HepG2 (cell line): Measurements from ENCODE around the gene ISOC2. TPM values are rescaled to one million over a fixed set of nuclear protein-coding genes. Genes with fewer than 3 reads are reported as not detected.

Experiments
- ATAC-seq: fragments of 200-7000 bp; cut with Tn5 transposase; 3 replicates; pipeline ENCODE4 v1.9.1; 2020; ENCODE audit warnings: mild to moderate bottlenecking, moderate library complexity
- BruUV-seq: library from RNA; stranded (reverse); fragments of 400-500 nt; replicated peaks from 2 replicates; lab custom pipeline; 2021; lab: Mats Ljungman, UMichigan
- CTCF ChIA-PET: fragments of 300-600 bp; formaldehyde crosslinking; extraction: SDS; loops from one replicate; lab custom pipeline; 2021; ENCODE audit warnings: low total read pairs, inconsistent platforms, low intra/inter-chr PET ratio; lab: Yijun Ruan, JAX
- POLR2A ChIA-PET: fragments of 350-600 bp; sonication (Branson Sonifier 250); formaldehyde crosslinking; loops from one replicate; lab custom pipeline; 2020; ENCODE audit warnings: antibody characterized with exemption, inconsistent platforms; lab: Yijun Ruan, JAX
- DNase-seq: peaks from one replicate; pipeline ENCODE4 v3.0.0-alpha.2; 2015; ENCODE audit warnings: low spot score
- FAIRE-seq: peaks from 3 replicates; lab custom pipeline; 2011; peaks lifted over from hg19 to GRCh38; lab: Jason Lieb, UNC
- H2AFZ ChIP-seq: one replicate; pipeline ENCODE4 v1.6.1; 2011; ENCODE audit warnings: low read length, inconsistent platforms
- H3K27ac ChIP-seq: fragments of 300-600 bp; 3 replicates; pipeline ENCODE4 v1.8.0; 2011; ENCODE audit warnings: mixed run types, mild to moderate bottlenecking, mixed read lengths, low read length, inconsistent platforms; ENCODE audit not compliant: insufficient read depth; ENCODE audit errors: extremely low read length
- H3K27me3 ChIP-seq, 2 experiments: fragments of 200-600 bp in 1 of 2; 2 replicates in 1 of 2; 3 replicates in 1 of 2; pipeline versions ENCODE4 v1.6.0 to v1.8.0; 2011; ENCODE audit warnings: low read length in 2 of 2, mild to moderate bottlenecking in 2 of 2, moderate library complexity in 2 of 2, inconsistent platforms in 1 of 2; ENCODE audit not compliant: insufficient read depth in 2 of 2, control insufficient read depth in 1 of 2
- H3K36me3 ChIP-seq, 2 experiments: fragments of 200-600 bp in 1 of 2; replicated peaks in 1 of 2; 2 replicates in 1 of 2; 3 replicates in 1 of 2; pipeline versions ENCODE4 v1.5.1 to v1.8.0; 2011; ENCODE audit warnings: low read length in 2 of 2, inconsistent platforms in 1 of 2; ENCODE audit not compliant: insufficient read depth in 2 of 2, control insufficient read depth in 1 of 2
- H3K4me1 ChIP-seq: 2 replicates; pipeline ENCODE4 v1.5.1; 2012; ENCODE audit warnings: low read length, inconsistent platforms; ENCODE audit not compliant: insufficient read depth
- H3K4me2 ChIP-seq: 2 replicates; pipeline ENCODE4 v1.6.0; 2011; ENCODE audit warnings: low read depth, low read length, inconsistent platforms
- H3K4me3 ChIP-seq, 3 experiments: fragments of 200-600 bp in 1 of 3; sonication (generic), shearing (Covaris generic) in 1 of 3; replicated peaks in 1 of 3; 2 replicates each; pipeline ENCODE4 v1.5.1; 2011 to 2016; ENCODE audit warnings: low read length in 3 of 3, inconsistent platforms in 2 of 3, low read depth in 2 of 3, mild to moderate bottlenecking in 2 of 3, control low read depth in 1 of 3, mixed read lengths in 1 of 3; ENCODE audit not compliant: insufficient read depth in 1 of 3
- H3K79me2 ChIP-seq: one replicate; pipeline ENCODE4 v1.6.1; 2011; ENCODE audit warnings: low read length, inconsistent platforms; ENCODE audit not compliant: insufficient read depth
- H3K9ac ChIP-seq: 2 replicates; pipeline ENCODE4 v1.6.0; 2011; ENCODE audit warnings: mild to moderate bottlenecking, low read depth, low read length, inconsistent platforms; ENCODE audit not compliant: insufficient read depth
- H3K9me3 ChIP-seq: 2 replicates; pipeline ENCODE4 v1.5.1; 2012; ENCODE audit warnings: mild to moderate bottlenecking, low read length
- H4K20me1 ChIP-seq: 2 replicates; pipeline ENCODE4 v1.6.0; 2011; ENCODE audit warnings: inconsistent platforms, mild to moderate bottlenecking, low read length, moderate library complexity; ENCODE audit not compliant: insufficient read depth
- BRD4 ChIP-seq: sonication (generic); formaldehyde crosslinking; IDR thresholded peaks from 2 replicates; pipeline ENCODE4 v1.4.0; 2020; ENCODE audit warnings: missing genetic modification reagents
- ETV6 ChIP-seq: sonication (generic); formaldehyde crosslinking; conservative IDR thresholded peaks from 2 replicates; pipeline ENCODE4 v1.4.0; 2020; ENCODE audit warnings: missing genetic modification reagents
- FOXM1 ChIP-seq: sonication (generic); formaldehyde crosslinking; IDR thresholded peaks from 2 replicates; pipeline ENCODE4 v1.5.0; 2020; ENCODE audit warnings: missing genetic modification reagents
- GATA4 ChIP-seq: sonication (generic); IDR thresholded peaks from 2 replicates; pipeline ENCODE4 v1.6.1; 2016; ENCODE audit warnings: antibody characterized with exemption, low read depth, borderline replicate concordance
- MTF1 ChIP-seq: sonication (generic); formaldehyde crosslinking; IDR thresholded peaks from 2 replicates; pipeline ENCODE4 v1.5.0; 2020; ENCODE audit warnings: missing genetic modification reagents
- THAP11 ChIP-seq: IDR thresholded peaks from 2 replicates; pipeline ENCODE4 v1.6.1; 2016; ENCODE audit warnings: missing biosample characterization, missing genetic modification reagents
- ZNF207 ChIP-seq: fragments of 450-650 bp; IDR thresholded peaks from 2 replicates; pipeline ENCODE4 v1.6.1; 2016; ENCODE audit warnings: antibody characterized with exemption, borderline replicate concordance
- ZNF260 ChIP-seq: sonication (generic); formaldehyde crosslinking; IDR thresholded peaks from 2 replicates; pipeline ENCODE4 v1.4.0; 2020; ENCODE audit warnings: missing genetic modification reagents, low read depth, mild to moderate bottlenecking, borderline replicate concordance
- ZNF891 ChIP-seq: sonication (generic); formaldehyde crosslinking; IDR thresholded peaks from 2 replicates; pipeline ENCODE4 v1.5.0; 2020; ENCODE audit warnings: mild to moderate bottlenecking, missing genetic modification reagents
- WGBS: methylation state at CpG from one replicate; pipeline ENCODE4 v1.1.6; 2017; ENCODE audit warnings: low lambda C conversion rate; 5-methylcytosine and 5-hydroxymethylcytosine counted together
- in situ Hi-C: cut with HindIII; loops from 2 replicates; pipeline ENCODE4 v1.10.0; 2017; ENCODE audit warnings: low pct_unique_long_range_greater_than_20kb; ENCODE audit not compliant: extremely low pct_ligation_motif_present
- intact Hi-C: fragments of 100-400 bp; cut with micrococcal nuclease; formaldehyde crosslinking; loops from one replicate; pipeline ENCODE4 v1.10.0; 2022; ENCODE audit not compliant: unreplicated experiment
- polyA plus RNA-seq, 8 experiments: library from polyadenylated mRNA; depleted of rRNA in 3 of 8; stranded (reverse) in 7 of 8; unstranded in 1 of 8; fragments of >200 nt; fragmentation: Illumina TruSeq in 4 of 8; extraction: Trizol in 4 of 8; gene quantifications; 2 replicates each; pipeline versions ENCODE4 v1.2.1 to v1.2.3, GENCODE V29; 2011 to 2016; ENCODE audit warnings: low read depth in 4 of 8, missing spikeins in 1 of 8, mixed read lengths in 1 of 8; ENCODE audit not compliant: insufficient read depth in 1 of 8
- total RNA-seq, 5 experiments: library from RNA; depleted of rRNA; stranded (reverse); fragments of >200 nt; fragmentation: Illumina TruSeq; extraction: Trizol; gene quantifications; 2 replicates each; pipeline ENCODE4 v1.2.3, GENCODE V29; 2016; ENCODE audit warnings: low read depth in 1 of 5
- TF ChIP-seq, protein P1 (sequence below): sonication (generic); formaldehyde crosslinking; IDR thresholded peaks from 2 replicates; pipeline ENCODE4 v1.4.0; 2020; ENCODE audit warnings: missing genetic modification reagents
- TF ChIP-seq, protein P2 (sequence below): sonication (generic); formaldehyde crosslinking; IDR thresholded peaks from 2 replicates; pipeline ENCODE4 v1.8.1; 2023; ENCODE audit warnings: mild to moderate bottlenecking, inconsistent platforms, moderate library complexity, missing genetic modification reagents, borderline replicate concordance

The ISOC2 gene
- total and polyA plus RNA-seq, 2 of the 13 experiments (the other 11 are each of a cell fraction or from before 2014, with no cell fraction given), result 76.8 to 105 TPM

DNA sequence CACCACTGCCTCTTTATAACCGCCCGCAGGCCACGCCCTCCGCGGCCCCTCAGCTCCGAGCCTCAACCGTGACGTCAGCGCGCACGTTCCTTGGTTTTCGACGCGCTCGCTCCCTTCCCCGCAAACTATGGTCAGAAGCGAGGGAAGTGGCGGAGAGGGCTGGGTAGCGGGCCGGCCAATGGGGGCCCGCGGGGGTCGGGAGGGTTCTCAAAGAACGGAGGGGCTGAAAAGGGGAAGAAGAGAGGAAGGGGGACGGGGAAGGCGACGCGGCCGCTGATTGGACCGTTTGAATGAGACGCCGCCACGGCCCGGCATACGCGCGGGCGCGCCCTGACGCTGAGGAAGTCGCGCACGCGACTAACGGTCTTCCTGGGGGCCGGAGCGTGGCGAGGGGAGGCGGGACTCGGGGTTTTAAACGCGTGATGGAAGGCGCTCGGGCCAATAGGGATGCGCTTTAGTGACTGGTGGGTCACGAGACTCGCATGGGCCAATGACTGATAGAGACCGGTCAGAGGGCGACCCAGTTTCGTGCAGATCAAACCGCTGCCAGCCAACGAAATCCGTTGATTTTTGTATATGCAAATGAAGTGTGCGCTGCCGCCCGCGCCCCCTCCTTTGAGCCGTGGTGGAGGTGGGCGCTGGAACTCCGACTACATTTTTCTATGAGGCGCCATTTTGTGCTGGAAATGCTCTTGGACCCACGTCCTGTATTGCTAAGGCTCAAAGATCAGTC lies 53.5 kb downstream of the ISOC2 start:
- H3K4me1 ChIP-seq, result peaks cover 26% of the 10 kb centered on the region
- H3K36me3 ChIP-seq, result peaks cover 6 to 16% of the 10 kb centered on the region in 2 experiments; a peak in 4 of 5 replicates
- H2AFZ ChIP-seq, result no peak overlapping the region
- peaks cover 0 to 5% of the 10 kb centered on the region in 2 experiments; a peak in 1 of 5 replicates for H3K27me3 ChIP-seq
- ATAC-seq (peak; percentile 86), FAIRE-seq (peak; percentile 18), DNase-seq (peak; percentile 83)
- in situ Hi-C loops, result loop anchor here (5.0 kb wide), 1 partner anchor 261 kb away; the partner anchor contains the start of gene TNNT1
- H3K4me3 ChIP-seq, result peak overlapping the region; percentile 82 to 88 (median 83); a peak in 5 of 6 replicates
- H3K9me3 ChIP-seq, result no peaks in the 10 kb centered on the region
- ChIA-PET POLR2A (interaction anchor here (0.5 to 2.9 kb wide), 41 partner anchors 10 to 291 kb away, joined by 3 to 62 read pairs (median 5); partner anchors contain the start of genes DNAAF3, HSPBP1, ISOC2 and KMT5C), CTCF (no interaction called here)
- 47% methylated on average over 58 of the region's 72 CpGs for WGBS
- peaks cover 16% of the 10 kb centered on the region for H3K79me2 ChIP-seq
- H3K9ac ChIP-seq, result peak overlapping the region; percentile 86
- BruUV-seq, result TSS peak; percentile 69
- intact Hi-C loops, result no loop called here
- H4K20me1 ChIP-seq, result no peaks in the 10 kb centered on the region
- peak overlapping the region; percentile 57 for H3K4me2 ChIP-seq
- H3K27ac ChIP-seq, result peak overlapping the region; percentile 68
- no peak for TF ChIP-seq FOXM1
- no peak for TF ChIP-seq BRD4 (CRISPR knock-in tag)
- TF ChIP-seq GATA4, result no peak
- TF ChIP-seq, protein P1, sequence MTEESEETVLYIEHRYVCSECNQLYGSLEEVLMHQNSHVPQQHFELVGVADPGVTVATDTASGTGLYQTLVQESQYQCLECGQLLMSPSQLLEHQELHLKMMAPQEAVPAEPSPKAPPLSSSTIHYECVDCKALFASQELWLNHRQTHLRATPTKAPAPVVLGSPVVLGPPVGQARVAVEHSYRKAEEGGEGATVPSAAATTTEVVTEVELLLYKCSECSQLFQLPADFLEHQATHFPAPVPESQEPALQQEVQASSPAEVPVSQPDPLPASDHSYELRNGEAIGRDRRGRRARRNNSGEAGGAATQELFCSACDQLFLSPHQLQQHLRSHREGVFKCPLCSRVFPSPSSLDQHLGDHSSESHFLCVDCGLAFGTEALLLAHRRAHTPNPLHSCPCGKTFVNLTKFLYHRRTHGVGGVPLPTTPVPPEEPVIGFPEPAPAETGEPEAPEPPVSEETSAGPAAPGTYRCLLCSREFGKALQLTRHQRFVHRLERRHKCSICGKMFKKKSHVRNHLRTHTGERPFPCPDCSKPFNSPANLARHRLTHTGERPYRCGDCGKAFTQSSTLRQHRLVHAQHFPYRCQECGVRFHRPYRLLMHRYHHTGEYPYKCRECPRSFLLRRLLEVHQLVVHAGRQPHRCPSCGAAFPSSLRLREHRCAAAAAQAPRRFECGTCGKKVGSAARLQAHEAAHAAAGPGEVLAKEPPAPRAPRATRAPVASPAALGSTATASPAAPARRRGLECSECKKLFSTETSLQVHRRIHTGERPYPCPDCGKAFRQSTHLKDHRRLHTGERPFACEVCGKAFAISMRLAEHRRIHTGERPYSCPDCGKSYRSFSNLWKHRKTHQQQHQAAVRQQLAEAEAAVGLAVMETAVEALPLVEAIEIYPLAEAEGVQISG (CRISPR knock-in tag), result no peak
- TF ChIP-seq MTF1, result no peak
- no peak for TF ChIP-seq ZNF207
- TF ChIP-seq THAP11 (CRISPR knock-in tag), result peak; percentile 75
- 0 out of 2 replicates have a peak, but pooled peaks have one; percentile 57 for TF ChIP-seq ETV6 (CRISPR knock-in tag)
- TF ChIP-seq ZNF891 (CRISPR knock-in tag), result 0 out of 2 replicates have a peak, but pooled peaks have one; percentile 41
- TF ChIP-seq, protein P2, sequence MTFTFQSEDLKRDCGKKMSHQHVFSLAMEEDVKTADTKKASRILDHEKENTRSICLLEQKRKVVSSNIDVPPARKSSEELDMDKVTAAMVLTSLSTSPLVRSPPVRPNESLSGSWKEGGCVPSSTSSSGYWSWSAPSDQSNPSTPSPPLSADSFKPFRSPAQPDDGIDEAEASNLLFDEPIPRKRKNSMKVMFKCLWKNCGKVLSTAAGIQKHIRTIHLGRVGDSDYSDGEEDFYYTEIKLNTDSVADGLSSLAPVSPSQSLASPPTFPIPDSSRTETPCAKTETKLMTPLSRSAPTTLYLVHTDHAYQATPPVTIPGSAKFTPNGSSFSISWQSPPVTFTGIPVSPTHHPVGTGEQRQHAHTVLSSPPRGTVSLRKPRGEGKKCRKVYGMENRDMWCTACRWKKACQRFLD (CRISPR knock-in tag), result peak; percentile 60; the same call in 1 of the 2 replicates
- TF ChIP-seq ZNF260 (CRISPR knock-in tag), result no peak
